GM19238 (cell line): Measurements from ENCODE around the gene PPCDC.
"Not testable (repeated sequence)": the region's sequence is repeated elsewhere in the genome, so short reads cannot be mapped to it uniquely, and the experiment has no call there.

ENCODE experiments used
- DNase-seq: peaks from one replicate; pipeline ENCODE4 v3.0.0; 2011; ENCODE audit warnings: low spot score; ENCODE audit not compliant: insufficient read length

Gene PPCDC

GRCh38 chr15:75065851-75066509 is 42.6 kb downstream of the PPCDC start:
- no peak for DNase-seq

DNA sequence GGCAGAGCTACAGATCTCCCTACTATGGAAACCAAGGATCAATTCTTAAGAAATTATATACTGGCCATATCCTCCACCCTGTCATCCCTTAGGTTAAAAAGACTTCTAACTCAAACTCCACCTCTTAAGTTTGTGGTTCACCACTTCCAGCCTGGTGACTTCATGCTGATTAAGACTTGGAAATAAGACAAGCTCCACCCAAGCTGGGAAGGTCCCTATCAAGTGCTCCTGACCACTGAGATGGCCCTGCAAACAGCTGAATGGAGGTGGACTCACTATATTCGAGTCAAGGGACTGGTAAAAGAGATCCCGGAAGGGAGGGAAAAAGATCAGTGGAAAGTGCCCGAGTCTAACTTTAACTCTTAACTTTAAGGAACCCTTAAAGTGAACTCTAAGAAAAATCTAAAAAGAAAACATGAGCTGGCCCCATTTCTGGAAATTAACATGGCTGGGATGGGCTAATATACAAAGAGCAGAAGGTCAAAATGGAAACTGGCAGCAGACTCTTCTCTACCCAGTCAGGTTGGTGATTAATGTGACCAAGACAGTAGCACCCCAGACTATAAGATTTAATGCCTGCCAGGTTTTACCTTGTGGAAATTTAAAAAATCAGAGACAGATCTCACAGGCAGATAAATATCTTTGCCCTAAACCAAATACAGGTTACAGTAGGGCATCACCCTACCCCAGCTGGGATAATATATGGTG is 43.9 kb downstream of the PPCDC start:
- no peak for DNase-seq

DNA sequence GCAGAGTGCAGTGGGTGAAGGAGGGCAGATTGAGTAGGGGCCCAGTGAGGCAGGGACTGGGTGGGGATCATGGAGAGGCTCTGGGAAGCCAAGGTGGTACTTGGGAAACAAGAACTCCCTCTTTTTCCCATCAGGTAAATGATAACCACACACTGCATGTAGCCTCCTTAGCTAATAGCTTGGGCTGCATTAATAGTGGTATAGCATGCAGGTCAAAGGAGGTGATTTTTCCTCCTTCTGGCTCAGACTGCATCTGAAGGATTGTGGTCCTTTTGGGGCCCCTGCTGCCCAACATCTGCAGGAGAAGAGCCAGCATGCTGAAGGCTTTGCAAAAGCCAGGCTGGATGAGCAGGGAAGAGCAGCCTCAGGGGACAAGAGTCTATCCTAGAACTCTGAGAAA is 45.4 kb downstream of the PPCDC start:
- DNase-seq = no peak

DNA sequence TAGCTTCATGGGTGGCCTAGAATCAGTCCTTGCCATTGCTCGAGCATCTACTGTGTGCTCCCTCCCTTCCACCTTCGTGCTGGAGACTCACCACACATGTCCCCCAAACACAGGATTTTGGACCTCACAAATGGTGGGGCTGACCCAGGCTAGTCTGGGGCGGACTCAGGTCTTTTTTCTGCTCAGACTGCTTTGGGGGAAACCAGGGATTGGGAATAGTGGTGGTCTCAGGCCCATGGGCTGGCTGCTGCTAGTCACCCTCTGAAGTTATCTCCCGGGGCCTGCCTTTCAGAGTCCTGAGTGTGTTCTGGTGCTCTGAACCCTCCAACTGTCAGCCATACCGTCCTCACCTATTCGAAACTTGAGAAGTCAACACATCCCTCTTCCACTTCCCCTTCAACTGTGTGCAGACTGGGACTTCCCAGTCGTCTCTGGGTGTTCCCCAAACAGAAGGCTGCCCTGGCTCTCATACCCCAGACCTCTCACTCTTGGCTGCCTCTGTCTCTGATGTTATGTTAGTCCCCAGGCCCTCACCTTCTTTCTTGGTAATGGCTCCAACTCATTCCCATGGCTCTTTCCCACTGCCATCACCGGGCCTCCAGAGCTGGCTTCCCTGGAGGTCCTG is 46.0 kb downstream of the PPCDC start:
- peak; percentile 51 for DNase-seq

- no peak for DNase-seq
These were observed 47.3 kb downstream of the PPCDC start for GRCh38 chr15:75070674-75071073.

- no peak for DNase-seq
These were observed 49.8 kb downstream of the PPCDC start for GRCh38 chr15:75073197-75073596.

GRCh38 chr15:75076277-75076676 is 52.9 kb downstream of the PPCDC start:
- DNase-seq = no peak

GRCh38 chr15:75077551-75077961 is 54.2 kb downstream of the PPCDC start:
- DNase-seq = not testable (repeated sequence)

GRCh38 chr15:75081150-75081549 is 57.8 kb downstream of the PPCDC start:
- no peak for DNase-seq

DNA sequence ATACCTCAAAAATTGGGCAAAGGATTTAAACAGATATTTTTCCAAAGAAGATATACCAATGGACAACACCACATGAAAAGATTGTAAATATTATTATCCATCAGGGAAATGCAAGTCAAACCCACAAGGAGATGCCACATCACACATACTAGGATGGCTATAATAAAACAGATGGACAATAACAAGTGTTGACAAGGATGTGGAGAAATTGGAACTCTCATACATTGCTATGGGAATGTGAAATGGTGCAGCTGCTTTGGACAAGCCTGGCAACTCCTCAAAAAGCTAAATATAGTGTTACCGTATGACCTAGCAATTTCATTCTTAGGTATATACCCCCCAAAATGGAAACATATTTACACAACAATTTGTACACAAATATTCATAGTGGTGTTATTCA is 59.3 kb downstream of the PPCDC start:
- DNase-seq = no peak

- not testable (repeated sequence) for DNase-seq
These were observed 62.3 kb downstream of the PPCDC start for GRCh38 chr15:75085708-75086107.

GRCh38 chr15:75089456-75090387 is 66.3 kb downstream of the PPCDC start:
- DNase-seq = no peak

GRCh38 chr15:75090388-75090734 is 67.0 kb downstream of the PPCDC start:
- DNase-seq = no peak

DNA sequence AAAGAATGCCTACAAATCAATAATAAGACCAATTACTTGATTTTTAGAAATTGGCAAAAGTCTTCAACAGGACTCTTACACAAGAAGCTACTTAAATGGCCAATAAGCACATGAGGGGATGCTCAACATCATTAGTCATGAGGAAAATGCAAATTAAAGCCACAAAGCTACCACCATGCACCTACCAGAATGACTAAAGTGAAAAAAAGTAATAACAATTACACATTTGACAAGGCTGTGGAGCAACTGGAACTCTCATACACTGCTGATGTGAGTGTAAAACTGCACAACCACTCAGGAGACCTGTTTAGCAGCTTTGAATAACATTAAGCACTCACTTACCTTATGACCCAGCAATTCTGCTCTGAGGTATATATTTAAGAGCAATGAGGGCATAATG is 68.4 kb downstream of the PPCDC start:
- no peak for DNase-seq

DNA sequence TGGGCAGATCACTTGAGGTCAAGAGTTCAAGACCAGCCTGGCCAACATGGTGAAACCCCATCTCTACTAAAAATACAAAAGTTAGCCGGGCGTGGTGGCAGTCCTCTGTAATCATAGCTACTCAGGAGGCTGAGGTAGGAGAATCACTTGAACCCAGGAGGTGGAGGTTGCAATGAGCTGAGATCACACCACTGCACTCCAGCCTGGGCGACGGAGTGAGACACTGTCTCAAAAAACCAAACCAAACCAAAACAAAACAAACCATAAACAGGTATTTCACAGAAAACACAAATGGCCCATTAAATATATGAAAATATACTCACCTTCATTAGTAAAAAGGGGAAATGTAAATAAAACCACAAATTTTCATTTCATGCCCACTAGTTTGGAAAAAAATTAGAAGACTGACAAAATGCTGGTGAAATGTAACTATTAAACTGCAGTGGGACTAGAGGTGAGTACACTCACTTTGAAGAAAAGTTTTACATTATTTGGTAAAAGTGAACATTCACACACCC is 71.6 kb downstream of the PPCDC start:
- DNase-seq = not testable (repeated sequence)

GRCh38 chr15:75095594-75095993 is 72.2 kb downstream of the PPCDC start:
- DNase-seq = no peak

- DNase-seq = no peak
These were observed 74.5 kb downstream of the PPCDC start for GRCh38 chr15:75097939-75098338.

- DNase-seq = no peak
These were observed 75.0 kb downstream of the PPCDC start for GRCh38 chr15:75098404-75098803.
